Measurements from ENCODE around the gene OR4D2.

Gene OR4D2

GRCh38 chr17:58161566-58161965 lies 5.2 kb upstream of the OR4D2 start:
- Mint-ChIP-seq H3K36me3 (ENCODE audit: low read depth) (no peaks in the 10 kb centered on the region), H3K4me1 (peaks cover 7% of the 10 kb centered on the region), H3K9me3 (peaks cover 5% of the 10 kb centered on the region), H3K27ac (no peak overlapping the region), H3K4me3 (no peak overlapping the region), H3K27me3 (ENCODE audit: low read depth, poor library complexity) (peaks cover 97% of the 10 kb centered on the region)
- no peak for DNase-seq
- no peak for TF ChIP-seq CTCF (IDR thresholded peaks at IDR 0.05)

GRCh38 chr17:58165981-58166380 lies 801 bp upstream of the OR4D2 start:
- TF ChIP-seq CTCF (IDR thresholded peaks at IDR 0.05), result no peak
- Mint-ChIP-seq H3K27ac (no peak overlapping the region), H3K4me1 (no peaks in the 10 kb centered on the region), H3K27me3 (ENCODE audit: low read depth, poor library complexity) (peaks cover 95% of the 10 kb centered on the region), H3K4me3 (no peak overlapping the region), H3K36me3 (ENCODE audit: low read depth) (no peaks in the 10 kb centered on the region), H3K9me3 (peaks cover 4% of the 10 kb centered on the region)
- DNase-seq, result no peak

DNA sequence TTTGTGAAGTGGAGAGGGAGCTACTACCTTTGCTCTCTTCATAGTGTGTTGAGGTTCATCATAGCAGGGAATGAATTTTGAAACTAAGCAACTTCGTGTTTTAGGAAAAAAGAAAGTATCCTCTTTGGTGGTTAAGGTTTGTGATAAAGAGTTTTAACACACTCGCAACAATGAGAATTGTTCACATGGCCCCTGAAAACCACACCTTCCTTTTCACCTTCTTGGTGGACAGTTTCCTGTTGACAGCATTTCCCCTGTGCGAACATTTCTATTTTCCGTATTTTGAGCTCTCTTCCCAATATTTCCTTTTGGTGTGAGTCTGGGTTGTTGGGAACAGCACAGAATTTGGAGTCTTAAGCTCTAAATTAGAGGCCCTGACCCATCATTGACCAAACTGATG lies 3.8 kb downstream of the OR4D2 start:
- H3K9me3 Mint-ChIP-seq, result peaks cover 4% of the 10 kb centered on the region
- H3K27me3 Mint-ChIP-seq (ENCODE audit: low read depth, poor library complexity), result peaks cover 93% of the 10 kb centered on the region
- no peak for TF ChIP-seq CTCF (IDR thresholded peaks at IDR 0.05)
- no peak for DNase-seq
- no peaks in the 10 kb centered on the region for H3K4me1 Mint-ChIP-seq
- H3K36me3 Mint-ChIP-seq (ENCODE audit: low read depth), result no peaks in the 10 kb centered on the region
- no peak overlapping the region for H3K4me3 Mint-ChIP-seq
- no peak overlapping the region for H3K27ac Mint-ChIP-seq

DNA sequence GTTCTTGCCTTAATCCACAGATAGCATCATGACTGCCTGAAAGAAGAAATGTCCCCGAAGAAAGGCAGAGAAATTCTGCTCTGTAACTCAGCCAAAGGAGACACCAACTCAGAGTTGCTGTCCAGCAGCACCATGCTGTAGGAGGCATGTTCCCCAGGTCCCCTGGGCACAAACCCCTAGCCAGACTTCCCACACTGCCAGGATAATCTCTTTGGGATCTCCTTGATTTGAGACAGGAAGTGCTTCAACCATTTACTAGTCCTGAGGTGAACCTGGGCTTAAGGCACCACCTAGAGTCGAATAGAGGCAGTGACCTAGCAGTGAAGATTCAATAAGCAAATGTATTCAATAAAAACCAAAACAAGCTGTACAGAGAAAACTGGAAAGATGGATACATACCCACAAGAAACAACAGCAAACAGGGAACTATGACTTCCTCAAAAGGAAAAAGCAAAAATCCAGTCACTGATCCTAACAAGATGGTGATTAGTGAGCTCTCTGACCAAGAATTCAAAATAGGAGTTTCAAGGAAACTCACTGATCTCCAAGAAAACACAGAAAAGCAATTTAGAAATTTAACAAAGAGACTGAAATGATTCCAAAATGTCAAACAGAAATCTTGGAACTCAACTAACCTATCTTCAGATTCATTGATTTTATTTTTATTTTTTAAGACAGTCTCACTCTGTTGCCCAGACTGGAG lies 5.7 kb downstream of the OR4D2 start:
- peak; percentile 28 for TF ChIP-seq CTCF (IDR thresholded peaks at IDR 0.05)
- Mint-ChIP-seq H3K4me1 (no peaks in the 10 kb centered on the region), H3K9me3 (peaks cover 4% of the 10 kb centered on the region), H3K27ac (no peak overlapping the region), H3K36me3 (ENCODE audit: low read depth) (no peaks in the 10 kb centered on the region), H3K4me3 (no peak overlapping the region), H3K27me3 (ENCODE audit: low read depth, poor library complexity) (peaks cover 83% of the 10 kb centered on the region)
- DNase-seq, result no peak

GRCh38 chr17:58174871-58175270 lies 8.1 kb downstream of the OR4D2 start:
- no peak for TF ChIP-seq CTCF (IDR thresholded peaks at IDR 0.05)
- Mint-ChIP-seq H3K27ac (no peak overlapping the region), H3K4me3 (no peak overlapping the region), H3K27me3 (ENCODE audit: low read depth, poor library complexity) (peaks cover 66% of the 10 kb centered on the region), H3K36me3 (ENCODE audit: low read depth) (no peaks in the 10 kb centered on the region), H3K4me1 (no peaks in the 10 kb centered on the region), H3K9me3 (no peaks in the 10 kb centered on the region)
- no peak for DNase-seq

GRCh38 chr17:58176200-58176599 lies 9.4 kb downstream of the OR4D2 start:
- H3K27me3 Mint-ChIP-seq (ENCODE audit: low read depth, poor library complexity), result peaks cover 64% of the 10 kb centered on the region
- H3K36me3 Mint-ChIP-seq (ENCODE audit: low read depth), result no peaks in the 10 kb centered on the region
- no peaks in the 10 kb centered on the region for H3K9me3 Mint-ChIP-seq
- H3K27ac Mint-ChIP-seq, result no peak overlapping the region
- no peak for TF ChIP-seq CTCF (IDR thresholded peaks at IDR 0.05)
- no peaks in the 10 kb centered on the region for H3K4me1 Mint-ChIP-seq
- no peak overlapping the region for H3K4me3 Mint-ChIP-seq
- peak; percentile 24 for DNase-seq
